Epithelial cell of prostate (primary cell): ENCODE data around the gene C1orf198.
"Not testable (repeated sequence)": the region's sequence is repeated elsewhere in the genome, so short reads cannot be mapped to it uniquely, and the experiment has no call there.

Experiments used
- DNase-seq: peaks from one replicate; pipeline ENCODE4 v3.0.0-alpha.2; 2011; ENCODE audit warnings: low read depth, low spot score
- H3K27ac ChIP-seq: fragments of 450-650 bp; 2 replicates; pipeline ENCODE4 v1.5.1; 2017; ENCODE audit warnings: mild to moderate bottlenecking

C1orf198 gene

DNA sequence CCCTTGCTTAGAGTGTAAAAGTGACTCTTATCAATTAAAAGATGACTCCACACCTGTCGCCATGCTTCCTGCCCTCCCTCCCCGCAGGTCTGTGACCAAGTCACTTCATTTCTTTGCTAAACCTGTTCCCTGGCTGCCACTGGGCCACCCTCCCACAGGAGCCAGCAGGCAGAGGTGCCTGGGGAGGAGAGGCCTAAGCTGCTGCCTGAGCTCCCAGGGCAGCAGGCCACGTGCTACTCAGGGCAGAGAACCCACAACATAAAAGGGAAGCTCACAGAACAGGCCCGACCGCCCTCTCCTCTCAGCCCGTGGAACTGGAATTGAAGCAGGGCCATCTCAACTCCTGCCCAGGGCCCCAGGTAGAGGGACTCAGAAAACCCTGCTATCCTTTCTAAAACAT is 4.9 kb downstream of the C1orf198 start:
- DNase-seq = peak; percentile 31
- no peak overlapping the region for H3K27ac ChIP-seq

DNA sequence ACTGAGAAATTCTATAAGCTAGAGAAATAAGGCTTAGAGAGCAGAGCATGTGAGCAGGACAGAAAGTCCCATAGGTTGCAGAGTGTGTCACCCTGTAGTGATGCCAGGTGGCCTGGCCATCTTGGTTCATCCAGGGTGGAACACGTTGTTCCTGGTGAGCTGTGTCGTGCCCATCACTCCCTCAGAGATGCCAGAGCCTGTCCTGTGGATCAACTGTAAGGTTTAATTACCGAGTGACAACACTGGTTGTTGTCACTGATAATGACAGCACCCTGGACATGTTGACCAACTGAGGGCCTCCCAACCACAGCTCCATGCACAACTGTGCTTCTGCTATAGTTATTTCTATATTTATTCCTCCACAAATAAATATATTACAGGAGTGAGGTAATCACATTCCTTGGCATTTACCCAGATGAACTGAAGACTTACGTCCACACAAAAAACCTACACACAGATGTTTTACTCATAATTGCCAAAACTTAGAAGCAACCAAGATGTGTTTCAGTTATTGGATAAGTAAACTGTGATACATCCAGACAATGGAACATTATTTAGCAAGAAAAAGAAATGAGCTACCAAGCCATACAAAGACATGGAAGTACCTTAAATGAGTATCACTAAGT is 6.2 kb downstream of the C1orf198 start:
- H3K27ac ChIP-seq = no peak overlapping the region
- no peak for DNase-seq

DNA sequence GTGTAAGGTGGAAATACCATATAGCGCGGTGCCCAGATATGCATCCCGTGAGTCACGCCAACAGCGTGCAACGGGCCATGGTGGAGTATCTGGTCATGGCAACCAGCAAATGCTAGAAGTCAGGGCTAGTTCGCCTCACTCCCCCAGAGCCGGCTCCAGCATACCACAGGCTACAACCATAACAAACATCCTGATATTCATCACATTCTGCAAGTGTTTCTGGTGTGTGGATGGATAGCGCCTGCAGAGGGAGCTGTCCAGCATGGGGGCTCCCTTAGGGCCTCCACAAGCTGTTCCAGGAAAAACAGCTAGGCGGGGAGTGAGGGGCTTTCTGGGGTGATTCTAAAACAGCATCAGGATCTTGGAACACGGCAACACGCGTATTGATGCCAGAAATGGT is 6.8 kb downstream of the C1orf198 start:
- DNase-seq = no peak
- H3K27ac ChIP-seq = no peak overlapping the region

- no peak overlapping the region for H3K27ac ChIP-seq
- no peak for DNase-seq
These were observed 7.5 kb downstream of the C1orf198 start for GRCh38 chr1:230860617-230861384.

DNA sequence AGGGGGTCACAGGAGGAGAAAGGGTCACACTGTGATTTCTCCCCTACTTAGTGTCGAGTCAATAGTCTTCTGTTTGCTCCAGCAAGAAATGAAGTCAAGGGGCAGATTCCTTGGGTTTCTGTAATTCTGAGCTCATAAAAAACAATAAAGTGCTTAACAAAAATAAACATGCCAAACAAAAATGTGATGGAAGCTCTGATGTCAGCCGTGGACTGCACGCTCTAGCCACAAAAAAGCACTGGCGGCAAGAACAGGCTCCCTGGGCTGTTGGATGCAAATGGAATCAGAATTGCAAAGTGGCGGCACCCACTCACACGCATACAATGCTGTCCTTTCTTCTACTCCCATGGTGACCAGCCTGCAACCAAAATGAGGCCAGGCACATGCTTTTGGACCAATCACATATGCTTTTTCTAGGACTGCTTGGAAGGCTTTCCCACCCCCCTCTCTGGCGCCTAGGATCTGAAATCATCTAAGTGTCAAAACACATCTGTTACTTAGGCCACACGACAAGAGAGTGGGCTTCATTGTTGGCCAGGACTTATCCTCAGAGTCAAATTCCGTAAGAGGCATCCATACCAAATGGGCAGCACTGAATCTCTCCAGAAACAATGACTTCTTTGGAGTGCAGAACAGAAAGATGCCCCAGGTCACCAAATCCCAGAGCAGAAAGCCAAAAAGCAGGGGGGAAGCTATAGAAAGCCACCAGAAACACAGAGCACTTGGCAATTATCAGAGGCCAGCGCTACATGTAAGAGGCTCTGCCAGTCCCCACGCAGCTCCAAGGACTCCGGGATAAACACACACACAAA is 9.2 kb downstream of the C1orf198 start:
- H3K27ac ChIP-seq = no peak overlapping the region
- no peak for DNase-seq

GRCh38 chr1:230858236-230858820 is 10.0 kb downstream of the C1orf198 start:
- H3K27ac ChIP-seq = no peak overlapping the region

DNA sequence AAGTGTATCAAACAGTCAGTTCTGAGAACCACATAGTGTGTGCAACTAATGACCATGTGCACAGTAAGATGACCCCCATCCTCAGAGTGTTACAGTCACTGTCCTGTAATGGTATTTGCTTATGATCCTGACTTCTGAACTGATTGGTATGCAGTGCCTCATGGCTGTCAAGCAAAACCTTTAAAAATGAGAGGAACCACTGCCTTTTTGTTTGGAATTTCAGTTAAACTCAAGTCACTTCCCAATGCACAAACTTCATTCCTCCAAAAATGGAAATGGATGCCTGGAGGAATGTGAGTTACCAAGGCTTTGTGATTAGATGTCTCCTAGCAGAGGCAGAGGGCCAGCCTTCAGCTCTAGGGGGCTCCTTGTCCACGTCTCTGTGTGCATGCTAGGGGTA is 10.5 kb downstream of the C1orf198 start:
- no peak overlapping the region for H3K27ac ChIP-seq
- DNase-seq = no peak

More at GRCh38 chr1:230858236-230858820, 10.0 kb downstream of the C1orf198 start:
- no peak for DNase-seq

DNA sequence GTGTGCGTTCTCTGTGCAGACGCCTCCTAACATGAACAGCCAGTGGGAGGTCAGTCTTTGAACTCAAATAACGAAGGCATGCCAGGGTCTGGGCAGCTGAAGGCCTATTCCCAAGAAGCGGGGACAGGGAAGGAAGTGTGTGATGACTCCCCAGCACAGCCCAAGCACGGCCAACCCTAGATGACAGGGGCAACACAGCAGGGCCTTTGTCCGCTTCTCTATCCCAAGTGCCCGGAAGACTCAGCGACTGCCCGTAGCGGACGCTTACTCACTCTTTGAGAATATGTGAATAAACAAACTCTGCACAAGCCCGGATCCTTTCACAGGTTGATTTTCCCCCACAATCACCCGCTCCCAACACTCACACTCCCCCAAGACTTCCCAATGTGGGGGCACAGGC is 11.2 kb downstream of the C1orf198 start:
- no peak for DNase-seq
- H3K27ac ChIP-seq = no peak overlapping the region

GRCh38 chr1:230855886-230856285 is 12.4 kb downstream of the C1orf198 start:
- DNase-seq = no peak
- no peak overlapping the region for H3K27ac ChIP-seq

DNA sequence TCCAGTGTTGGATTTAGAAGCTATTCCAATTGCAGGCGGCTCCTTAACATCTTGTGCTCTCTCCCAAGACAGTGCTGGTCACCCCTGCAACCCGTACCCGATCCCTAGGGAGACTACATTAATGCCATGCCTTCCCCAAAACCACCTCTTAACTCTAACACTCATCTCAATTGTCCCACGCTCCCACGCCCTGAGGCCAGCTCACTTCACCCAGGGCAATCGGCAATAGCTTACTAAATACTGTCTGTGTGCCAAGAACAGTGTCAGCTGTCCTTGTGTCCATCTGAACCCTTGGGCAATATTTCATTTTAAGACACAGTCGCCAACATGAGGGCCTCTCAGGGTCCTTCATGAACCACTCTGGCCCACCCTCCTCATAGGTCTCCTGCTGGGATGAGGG is 13.9 kb downstream of the C1orf198 start:
- no peak for DNase-seq
- no peak overlapping the region for H3K27ac ChIP-seq

DNA sequence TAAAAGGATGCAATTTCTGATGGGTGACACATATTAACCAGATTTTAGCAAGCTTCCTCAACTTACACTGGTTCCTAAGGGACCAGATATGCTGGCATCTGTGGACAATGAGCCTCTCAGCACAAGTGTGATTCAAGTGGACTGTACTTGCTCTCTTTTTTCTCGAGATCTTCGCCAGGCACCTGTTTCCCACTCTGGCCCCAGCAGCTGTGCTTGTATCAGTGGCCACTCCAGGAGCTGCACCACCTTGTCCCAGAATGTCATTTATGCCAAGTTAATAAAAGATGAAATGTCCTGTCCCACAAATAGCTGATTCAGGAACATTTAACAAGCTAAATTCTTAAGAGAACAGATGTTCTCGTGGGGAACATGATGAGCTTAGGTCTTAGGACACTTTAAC is 14.6 kb downstream of the C1orf198 start:
- no peak overlapping the region for H3K27ac ChIP-seq
- no peak for DNase-seq

DNA sequence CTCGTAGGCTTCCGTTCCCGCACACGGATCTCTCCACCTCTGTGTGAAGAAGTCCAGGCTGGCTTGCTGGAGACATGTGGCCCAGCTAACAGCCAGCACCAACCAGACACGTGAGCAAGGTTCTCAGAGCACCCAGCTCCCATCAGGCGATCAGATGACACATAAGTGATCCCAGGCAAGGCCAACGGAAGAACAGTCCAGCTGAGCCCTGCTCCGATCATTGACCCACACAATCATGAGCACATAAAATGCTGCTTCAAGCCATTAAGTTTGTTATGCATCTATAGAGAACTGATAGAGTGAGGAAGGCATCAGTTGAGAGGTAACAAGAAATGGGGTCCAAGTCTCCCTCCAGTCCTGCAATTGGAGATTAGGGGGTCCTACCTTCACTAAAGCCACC is 15.4 kb downstream of the C1orf198 start:
- no peak for DNase-seq
- H3K27ac ChIP-seq = no peak overlapping the region

GRCh38 chr1:230851291-230851691 is 17.0 kb downstream of the C1orf198 start:
- no peak for DNase-seq
- no peak overlapping the region for H3K27ac ChIP-seq

DNA sequence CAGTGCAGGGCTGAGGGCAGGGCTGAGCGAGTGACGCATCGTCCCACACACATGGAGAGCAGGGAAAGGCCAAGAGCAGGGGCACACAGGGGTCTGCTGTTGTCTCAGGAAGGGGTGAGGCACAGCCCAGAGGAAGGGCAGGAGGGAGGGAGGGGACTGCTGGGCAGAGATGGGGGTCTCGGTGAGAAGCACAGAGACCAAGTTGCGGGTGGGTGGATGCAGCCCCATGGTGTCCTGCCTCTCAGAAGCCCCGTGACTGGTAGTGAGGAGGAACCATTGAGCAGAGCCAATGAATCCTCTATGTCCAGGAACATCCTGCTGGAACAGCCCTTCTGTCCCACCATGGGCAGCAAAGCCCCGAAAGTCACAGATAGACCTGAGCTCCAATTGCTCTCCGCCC is 17.8 kb downstream of the C1orf198 start:
- DNase-seq = no peak
- no peak overlapping the region for H3K27ac ChIP-seq

DNA sequence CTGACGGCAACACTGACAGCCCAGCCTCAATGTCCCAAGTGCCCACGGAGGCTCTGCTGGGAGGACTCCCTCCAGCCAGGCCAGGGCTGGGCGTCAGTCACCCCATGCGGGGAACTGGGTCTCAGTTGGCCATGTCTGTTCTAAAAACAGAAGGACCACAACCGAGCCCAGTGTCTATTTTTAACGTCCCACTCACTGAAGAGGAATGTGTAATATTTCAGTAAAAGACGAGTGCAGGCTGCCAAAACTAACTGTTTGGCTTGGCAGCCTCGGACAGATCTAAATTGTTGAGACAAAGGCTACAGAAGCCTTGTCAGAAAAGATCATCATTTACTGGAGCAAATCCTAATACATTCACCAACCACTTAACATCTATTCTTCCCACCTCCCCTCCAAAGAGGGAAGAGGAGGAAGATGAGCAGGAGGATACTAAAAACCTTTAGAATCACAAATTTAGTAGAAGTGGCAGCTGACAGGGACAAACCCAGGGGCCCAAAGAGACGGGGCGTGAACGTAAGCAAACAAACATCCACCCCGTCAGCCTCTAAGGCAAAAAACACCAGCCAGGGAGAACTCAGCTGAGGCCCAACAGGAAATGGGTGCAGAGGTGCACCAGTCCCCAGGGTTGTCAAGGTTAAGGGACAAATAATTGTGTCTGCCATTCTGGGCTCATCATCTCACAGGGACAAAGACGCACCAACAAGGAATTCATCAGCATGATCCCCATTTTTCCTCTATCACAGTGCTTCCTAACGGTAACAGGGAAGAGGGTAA is 18.7 kb downstream of the C1orf198 start:
- H3K27ac ChIP-seq = no peak overlapping the region

DNA sequence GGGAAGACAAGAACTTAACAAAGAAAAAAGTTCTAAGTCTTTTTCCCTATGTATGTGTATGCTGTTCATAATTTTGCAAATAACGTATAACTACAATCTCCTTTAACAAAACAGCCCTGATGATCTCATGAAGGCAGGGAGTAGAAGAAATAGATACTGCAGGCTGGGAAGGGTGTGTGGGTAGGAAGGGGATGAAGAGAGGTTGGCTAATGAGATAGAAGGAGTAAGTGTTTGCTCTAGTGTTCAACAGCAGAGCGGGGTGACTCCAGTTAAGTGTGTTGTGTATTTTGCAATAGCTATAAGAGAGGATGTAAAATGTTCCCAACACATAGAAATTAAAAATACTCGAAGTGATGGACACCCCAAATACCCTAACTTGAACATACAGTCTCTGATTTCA is 20.1 kb downstream of the C1orf198 start:
- H3K27ac ChIP-seq = no peak overlapping the region
- no peak for DNase-seq

More for the DNA sequence above, 18.7 kb downstream of the C1orf198 start:
- DNase-seq = no peak

DNA sequence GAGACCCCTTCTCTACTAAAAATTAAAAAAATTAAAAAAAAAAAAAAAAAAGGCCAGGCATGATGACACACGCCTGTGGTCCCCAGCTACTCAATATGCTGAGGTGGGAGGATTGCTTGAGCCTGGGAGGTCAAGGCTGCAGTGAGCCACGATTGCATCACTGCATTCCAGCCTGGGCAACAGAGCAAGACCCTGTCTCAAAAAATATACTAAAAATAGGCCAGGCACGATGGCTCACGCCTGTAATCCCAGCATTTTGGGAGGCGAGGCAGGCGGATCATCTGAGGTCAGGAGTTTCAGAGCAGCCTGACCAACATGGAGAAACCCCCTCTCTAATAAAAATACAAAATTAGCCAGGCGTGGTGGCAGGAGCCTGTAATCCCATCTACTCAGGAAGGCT is 23.1 kb downstream of the C1orf198 start:
- not testable (repeated sequence) for H3K27ac ChIP-seq, DNase-seq

DNA sequence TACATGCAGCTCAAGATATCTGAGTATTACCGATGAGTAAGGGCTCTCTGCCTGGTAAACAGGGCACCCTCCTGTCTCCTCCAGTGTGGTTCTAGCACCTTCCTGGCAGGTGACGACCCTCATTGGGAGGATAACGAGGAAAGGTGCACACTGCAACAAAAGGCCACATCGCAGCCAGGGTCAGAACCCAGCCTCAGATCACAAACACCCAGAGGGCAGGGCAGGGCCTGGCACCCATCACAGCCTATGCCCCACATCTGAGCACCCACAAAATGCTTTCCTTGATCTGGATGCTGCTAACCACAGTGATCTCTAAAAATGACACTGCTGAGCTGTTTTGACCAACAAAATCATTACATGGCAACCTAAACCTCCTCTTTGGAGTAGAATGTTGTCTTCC is 23.8 kb downstream of the C1orf198 start:
- no peak overlapping the region for H3K27ac ChIP-seq
- no peak for DNase-seq

DNA sequence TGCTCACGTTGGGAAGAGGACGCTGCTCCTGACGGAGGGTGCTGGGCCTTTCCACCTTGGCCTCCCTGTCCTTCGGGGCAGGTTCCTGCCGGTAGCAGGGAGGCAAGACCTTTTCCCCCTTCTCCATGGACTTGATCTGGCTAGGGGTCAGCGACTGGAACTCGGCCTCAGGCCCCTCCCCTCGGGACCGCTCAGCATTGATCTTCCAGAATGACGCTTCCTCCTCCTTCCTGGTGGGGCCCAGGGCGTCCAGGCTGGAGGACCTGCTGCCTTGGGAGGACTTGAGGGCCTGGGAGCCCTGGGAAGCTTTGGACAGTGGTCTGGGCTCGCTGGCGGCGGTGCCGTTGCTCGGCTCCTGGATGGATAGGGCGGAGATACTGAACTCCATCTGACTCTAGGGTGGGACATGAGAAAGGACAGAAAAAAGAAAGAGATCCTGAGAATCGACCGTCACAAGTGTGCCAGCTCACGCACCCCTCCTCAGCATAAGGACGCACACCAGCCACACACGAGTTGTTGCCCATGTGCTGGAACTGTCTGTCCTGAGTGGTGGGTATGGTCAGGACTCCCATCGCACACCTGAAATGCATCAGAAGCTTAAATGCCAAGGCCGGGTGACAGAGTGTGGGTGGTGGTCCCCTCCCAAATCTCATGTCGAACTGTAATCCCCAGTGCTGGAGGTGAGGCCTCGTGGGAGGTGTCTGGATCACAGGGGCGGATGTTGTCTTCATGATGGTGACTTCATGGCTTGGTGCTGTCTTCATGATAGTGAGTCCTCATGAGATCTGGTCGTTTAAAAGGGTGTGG is 24.6 kb downstream of the C1orf198 start:
- no peak overlapping the region for H3K27ac ChIP-seq
- DNase-seq = no peak
